ENCODE measurements around the gene APOL3. TPM values are rescaled to one million over a fixed set of nuclear protein-coding genes. Genes with fewer than 3 reads are reported as not detected.
A peak's percentile ranks its signal among the peaks of the same experiment; 100 is the strongest.

The APOL3 gene
- total and polyA plus RNA-seq, 10 of the 15 experiments (the other 5 are each of a cell fraction or from before 2014, with no cell fraction given) = 6.9 to 66.8 (median 48.5) TPM

- TF ChIP-seq TAF1 (IDR thresholded peaks at IDR 0.05; ENCODE audit: borderline replicate concordance, low read depth, low read length) = no peak
- no peak for TF ChIP-seq IRF3 (IDR thresholded peaks at IDR 0.05)
- no peak for TF ChIP-seq KAT2A (conservative IDR thresholded peaks at IDR 0.05; ENCODE audit: control insufficient read depth, low read depth, low read length)
- TF ChIP-seq GABPA (IDR thresholded peaks at IDR 0.05; ENCODE audit: low read depth) = no peak
- peak; percentile 81 for TF ChIP-seq JUNB (IDR thresholded peaks at IDR 0.05)
- TF ChIP-seq HDAC6 (IDR thresholded peaks at IDR 0.05; ENCODE audit: unreplicated experiment) = no peak
- TF ChIP-seq FOS (IDR thresholded peaks at IDR 0.05; ENCODE audit: borderline replicate concordance, extremely low read depth, insufficient read length) = no peak
- TF ChIP-seq, protein P1, sequence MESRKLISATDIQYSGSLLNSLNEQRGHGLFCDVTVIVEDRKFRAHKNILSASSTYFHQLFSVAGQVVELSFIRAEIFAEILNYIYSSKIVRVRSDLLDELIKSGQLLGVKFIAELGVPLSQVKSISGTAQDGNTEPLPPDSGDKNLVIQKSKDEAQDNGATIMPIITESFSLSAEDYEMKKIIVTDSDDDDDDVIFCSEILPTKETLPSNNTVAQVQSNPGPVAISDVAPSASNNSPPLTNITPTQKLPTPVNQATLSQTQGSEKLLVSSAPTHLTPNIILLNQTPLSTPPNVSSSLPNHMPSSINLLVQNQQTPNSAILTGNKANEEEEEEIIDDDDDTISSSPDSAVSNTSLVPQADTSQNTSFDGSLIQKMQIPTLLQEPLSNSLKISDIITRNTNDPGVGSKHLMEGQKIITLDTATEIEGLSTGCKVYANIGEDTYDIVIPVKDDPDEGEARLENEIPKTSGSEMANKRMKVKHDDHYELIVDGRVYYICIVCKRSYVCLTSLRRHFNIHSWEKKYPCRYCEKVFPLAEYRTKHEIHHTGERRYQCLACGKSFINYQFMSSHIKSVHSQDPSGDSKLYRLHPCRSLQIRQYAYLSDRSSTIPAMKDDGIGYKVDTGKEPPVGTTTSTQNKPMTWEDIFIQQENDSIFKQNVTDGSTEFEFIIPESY (IDR thresholded peaks at IDR 0.05) = no peak
- no peak for TF ChIP-seq MYC (IDR thresholded peaks at IDR 0.05; ENCODE audit: insufficient read depth, insufficient read length, insufficient replicate concordance, low read length, severe bottlenecking)
- TF ChIP-seq CBX5 (IDR thresholded peaks at IDR 0.05; ENCODE audit: low read depth) = peak; percentile 62; the same call in 1 of the 2 replicates
- TF ChIP-seq SP1 (IDR thresholded peaks at IDR 0.05; ENCODE audit: low read depth, low read length) = no peak
- TF ChIP-seq YBX1 (IDR thresholded peaks at IDR 0.05) = no peak
- TF ChIP-seq KLF5 (IDR thresholded peaks at IDR 0.05; ENCODE audit: partially characterized antibody) = no peak
- TF ChIP-seq IKZF2 (IDR thresholded peaks at IDR 0.05) = peak; percentile 67 to 72
- no peak for TF ChIP-seq SMC3 (IDR thresholded peaks at IDR 0.05; ENCODE audit: borderline replicate concordance, low read length)
- TF ChIP-seq, protein P2, sequence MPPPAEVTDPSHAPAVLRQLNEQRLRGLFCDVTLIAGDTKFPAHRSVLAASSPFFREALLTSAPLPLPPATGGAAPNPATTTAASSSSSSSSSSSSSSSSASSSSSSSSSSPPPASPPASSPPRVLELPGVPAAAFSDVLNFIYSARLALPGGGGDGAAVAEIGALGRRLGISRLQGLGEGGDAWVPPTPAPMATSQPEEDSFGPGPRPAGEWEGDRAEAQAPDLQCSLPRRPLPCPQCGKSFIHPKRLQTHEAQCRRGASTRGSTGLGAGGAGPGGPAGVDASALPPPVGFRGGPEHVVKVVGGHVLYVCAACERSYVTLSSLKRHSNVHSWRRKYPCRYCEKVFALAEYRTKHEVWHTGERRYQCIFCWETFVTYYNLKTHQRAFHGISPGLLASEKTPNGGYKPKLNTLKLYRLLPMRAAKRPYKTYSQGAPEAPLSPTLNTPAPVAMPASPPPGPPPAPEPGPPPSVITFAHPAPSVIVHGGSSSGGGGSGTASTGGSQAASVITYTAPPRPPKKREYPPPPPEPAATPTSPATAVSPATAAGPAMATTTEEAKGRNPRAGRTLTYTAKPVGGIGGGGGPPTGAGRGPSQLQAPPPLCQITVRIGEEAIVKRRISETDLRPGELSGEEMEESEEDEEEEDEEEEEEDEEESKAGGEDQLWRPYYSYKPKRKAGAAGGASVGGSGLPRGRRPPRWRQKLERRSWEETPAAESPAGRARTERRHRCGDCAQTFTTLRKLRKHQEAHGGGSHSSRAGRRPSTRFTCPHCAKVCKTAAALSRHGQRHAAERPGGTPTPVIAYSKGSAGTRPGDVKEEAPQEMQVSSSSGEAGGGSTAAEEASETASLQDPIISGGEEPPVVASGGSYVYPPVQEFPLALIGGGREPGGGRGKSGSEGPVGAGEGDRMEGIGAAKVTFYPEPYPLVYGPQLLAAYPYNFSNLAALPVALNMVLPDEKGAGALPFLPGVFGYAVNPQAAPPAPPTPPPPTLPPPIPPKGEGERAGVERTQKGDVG (CRISPR knock-in tag; IDR thresholded peaks at IDR 0.05) = no peak
- TF ChIP-seq POLR2AphosphoS5 (IDR thresholded peaks at IDR 0.05; ENCODE audit: low read length) = no peak
- TF ChIP-seq EGR1 (IDR thresholded peaks at IDR 0.05; ENCODE audit: borderline replicate concordance in 1 of 2, low read depth in 2 of 2, low read length in 2 of 2) = no peak
- TF ChIP-seq RAD51 (IDR thresholded peaks at IDR 0.05) = no peak
- no peak for TF ChIP-seq SIN3A (IDR thresholded peaks at IDR 0.05; ENCODE audit: low read depth, low read length)
- TF ChIP-seq BHLHE40 (IDR thresholded peaks at IDR 0.05; ENCODE audit: borderline replicate concordance in 1 of 2, low read depth in 2 of 2, low read length in 1 of 2) = peak in 1 of 2 experiments; percentile 28; a peak in 1 of 4 replicates
- TF ChIP-seq SMARCA5 (IDR thresholded peaks at IDR 0.05) = no peak
- TF ChIP-seq NRF1 (conservative IDR thresholded peaks at IDR 0.05; ENCODE audit: low read depth, low read length) = no peak
- no peak for TF ChIP-seq CHD4 (IDR thresholded peaks at IDR 0.05)
- no peak for TF ChIP-seq BMI1 (IDR thresholded peaks at IDR 0.05; ENCODE audit: borderline replicate concordance)
- TF ChIP-seq IKZF1 (conservative IDR thresholded peaks at IDR 0.05) = peak; percentile 67
These were observed 1.8 kb upstream of the APOL3 start (continued) for GRCh38 chr22:36162127-36163034.
